H4 (cell line): ENCODE measurements around the gene AP3B2. TPM values are rescaled to one million over a fixed set of nuclear protein-coding genes. Genes with fewer than 3 reads are reported as not detected.
"Not testable (repeated sequence)": the region's sequence is repeated elsewhere in the genome, so short reads cannot be mapped to it uniquely, and the experiment has no call there.

Experiments
- DNase-seq: peaks from one replicate; pipeline ENCODE4 v3.0.0-alpha.2; 2015; ENCODE audit warnings: low spot score
- total RNA-seq: library from RNA; depleted of rRNA; stranded (reverse); fragments of >200 nt; shearing (Covaris generic); gene quantifications from 2 replicates; pipeline ENCODE4 v1.2.3, GENCODE V29; 2014

AP3B2 gene
- total RNA-seq, 1 experiment from 2014 or later, result 0.14 TPM

DNA sequence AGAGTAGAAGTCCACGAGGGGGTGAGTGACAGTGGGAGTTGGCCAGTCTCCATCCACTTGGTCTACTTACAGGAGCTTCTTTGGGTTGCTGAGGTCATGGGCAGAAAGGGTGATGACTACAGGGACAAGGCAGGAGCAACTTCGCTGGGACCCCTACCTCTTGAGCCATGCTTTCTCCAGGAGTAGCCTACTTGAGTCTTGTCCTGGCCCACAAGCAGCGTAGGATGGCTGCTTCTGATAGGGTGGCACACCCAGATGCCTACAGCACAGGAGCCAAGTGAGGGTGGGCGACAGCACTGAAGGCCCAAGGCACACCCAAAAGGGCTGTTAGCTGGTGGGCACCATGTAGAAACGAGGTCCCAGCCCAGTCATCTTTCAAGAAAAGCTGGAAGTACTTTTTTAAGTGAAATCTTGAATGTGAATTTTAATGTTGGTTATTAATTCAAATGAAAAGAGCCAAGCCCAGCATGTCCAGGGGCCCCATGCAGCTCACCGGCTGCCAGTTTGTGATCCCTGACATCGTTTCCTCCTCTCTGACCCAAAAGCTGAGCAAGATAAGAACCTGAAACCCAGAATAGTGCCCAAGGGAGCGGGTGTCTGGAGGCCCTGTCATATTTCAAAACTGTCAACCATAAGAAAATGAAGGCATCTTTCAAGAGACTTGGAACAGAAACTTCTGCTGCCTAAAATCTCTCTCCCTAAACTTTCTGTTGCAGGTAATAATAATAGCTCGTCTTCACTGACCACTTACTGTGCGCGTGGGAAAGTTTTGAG lies 60.3 kb downstream of the AP3B2 start:
- no peak for DNase-seq

- DNase-seq, result no peak
Observed at GRCh38 chr15:82648257-82649103, 61.2 kb downstream of the AP3B2 start.

- DNase-seq, result peak; percentile 17
Observed at GRCh38 chr15:82647835-82648256, 61.8 kb downstream of the AP3B2 start.

DNA sequence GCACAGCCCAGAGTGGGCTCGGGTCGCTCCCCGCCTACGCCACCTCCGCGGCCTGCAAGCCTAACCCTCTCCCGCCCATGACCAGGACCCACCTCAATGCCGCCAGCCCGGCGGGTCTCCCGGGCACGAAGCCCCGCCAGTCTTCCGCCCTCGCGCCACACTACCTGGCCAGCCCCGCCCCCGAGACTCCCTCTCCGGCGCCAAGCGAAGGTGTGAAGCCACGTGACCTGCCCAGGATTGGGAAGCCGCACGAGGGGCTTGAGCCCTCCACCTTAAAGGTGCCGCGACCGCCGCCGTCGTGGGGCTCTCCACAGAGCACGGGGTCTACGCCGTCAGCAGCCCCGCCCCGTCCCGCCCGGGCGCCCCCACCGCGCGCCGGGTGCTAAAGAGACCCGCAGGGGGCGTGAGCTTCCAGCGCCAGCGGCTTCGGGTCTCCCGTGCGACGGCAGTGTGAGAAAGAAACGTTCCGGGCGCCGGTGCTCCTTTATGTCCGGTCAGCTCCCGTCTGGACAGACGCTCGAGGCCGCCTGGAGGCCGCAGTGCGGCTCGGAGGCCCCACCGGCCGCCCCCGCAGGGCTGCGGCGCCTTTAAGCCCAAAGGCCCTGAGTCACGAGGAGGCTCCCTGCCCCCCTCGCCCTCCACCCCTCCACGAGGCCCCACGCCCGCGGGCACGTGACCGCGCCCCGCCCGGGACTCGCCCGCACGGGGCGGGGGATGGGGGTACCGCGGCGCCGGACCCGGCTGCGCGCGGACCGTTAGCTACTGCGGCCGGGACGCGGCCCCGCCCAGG lies 62.4 kb downstream of the AP3B2 start, which contains the start of gene CPEB1:
CPEB1 (minus strand) TSS at position 319 of the 790 bp plus-strand sequence. CDS start 18,904 bp downstream, outside the sequence.
- peak; percentile 35 for DNase-seq

DNA sequence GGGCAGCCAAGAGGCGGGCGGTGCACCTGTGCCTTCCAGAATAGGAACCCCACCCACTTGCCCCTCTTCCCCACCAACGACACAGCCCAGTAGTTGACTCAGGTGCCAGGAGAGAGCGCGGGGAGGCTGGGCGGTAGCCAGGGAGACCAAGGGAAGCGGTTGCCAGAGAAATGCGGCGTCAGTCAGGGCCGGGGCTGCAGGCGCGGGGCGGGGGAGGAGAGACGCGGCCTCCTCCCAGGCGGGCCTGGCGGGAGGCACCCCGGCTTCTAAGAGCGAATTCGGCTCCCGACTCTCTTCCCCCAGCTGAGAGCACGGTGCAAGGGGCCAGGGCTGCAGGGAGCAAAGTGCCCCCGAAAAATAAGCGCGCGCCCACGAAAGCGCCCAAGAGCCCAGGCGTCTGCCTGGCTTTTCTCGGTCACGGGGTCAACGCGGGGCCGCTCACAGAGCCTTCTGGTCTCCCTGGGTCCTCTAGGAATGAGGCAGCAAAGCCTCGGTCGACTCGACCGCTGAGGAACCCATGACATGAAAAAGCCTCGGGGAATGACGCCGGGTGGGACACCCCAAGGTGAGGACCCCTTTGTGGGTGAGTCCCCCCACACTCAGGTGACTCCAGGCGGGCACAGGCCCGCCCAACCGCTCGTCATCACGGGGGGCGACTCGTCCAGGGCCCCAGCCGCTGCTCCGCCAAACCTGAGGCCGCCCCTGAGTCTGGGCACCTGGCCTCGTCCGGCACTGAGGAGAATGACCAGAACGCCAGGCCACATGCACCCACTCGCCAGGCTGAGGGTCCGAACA lies 63.2 kb downstream of the AP3B2 start:
- DNase-seq, result no peak

GRCh38 chr15:82644967-82645852 lies 64.5 kb downstream of the AP3B2 start:
- not testable (repeated sequence) for DNase-seq

DNA sequence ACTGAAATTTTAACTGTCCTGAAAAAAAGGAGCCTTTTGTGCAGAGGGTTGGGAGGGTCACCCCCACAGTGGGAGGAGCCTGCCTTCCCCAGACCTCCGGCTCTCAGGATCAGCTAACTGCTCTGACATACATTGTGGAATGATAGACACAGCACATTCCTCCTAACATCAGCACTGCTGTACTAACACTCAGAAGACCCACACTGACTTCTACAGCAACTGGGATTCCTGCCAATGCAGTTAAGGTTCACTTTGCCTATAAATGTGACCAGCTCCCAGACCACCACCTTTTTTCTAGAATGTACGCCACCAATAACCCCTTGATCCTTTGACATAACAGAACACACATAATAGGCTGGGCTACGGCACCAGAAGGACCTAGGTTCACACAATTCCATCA lies 65.7 kb downstream of the AP3B2 start:
- DNase-seq, result peak; percentile 32

DNA sequence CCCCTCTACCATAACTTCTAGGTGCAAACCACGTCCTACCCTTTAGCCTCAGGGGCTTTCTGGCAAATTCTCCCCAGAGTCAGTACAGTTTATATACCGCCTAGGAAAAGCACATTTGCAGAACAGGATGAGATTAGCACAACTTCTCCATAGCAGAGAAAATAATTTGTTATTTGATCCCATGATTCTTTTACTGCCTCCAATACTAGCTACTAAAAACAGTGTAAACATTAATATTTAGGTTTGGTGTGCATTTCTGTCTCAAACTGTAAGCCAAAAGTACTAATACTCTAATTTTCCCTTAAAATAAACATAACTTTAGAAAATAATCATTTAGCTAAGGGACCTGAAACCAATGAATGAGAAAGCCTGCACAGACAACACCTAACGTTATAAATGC lies 67.0 kb downstream of the AP3B2 start:
- DNase-seq, result no peak

DNA sequence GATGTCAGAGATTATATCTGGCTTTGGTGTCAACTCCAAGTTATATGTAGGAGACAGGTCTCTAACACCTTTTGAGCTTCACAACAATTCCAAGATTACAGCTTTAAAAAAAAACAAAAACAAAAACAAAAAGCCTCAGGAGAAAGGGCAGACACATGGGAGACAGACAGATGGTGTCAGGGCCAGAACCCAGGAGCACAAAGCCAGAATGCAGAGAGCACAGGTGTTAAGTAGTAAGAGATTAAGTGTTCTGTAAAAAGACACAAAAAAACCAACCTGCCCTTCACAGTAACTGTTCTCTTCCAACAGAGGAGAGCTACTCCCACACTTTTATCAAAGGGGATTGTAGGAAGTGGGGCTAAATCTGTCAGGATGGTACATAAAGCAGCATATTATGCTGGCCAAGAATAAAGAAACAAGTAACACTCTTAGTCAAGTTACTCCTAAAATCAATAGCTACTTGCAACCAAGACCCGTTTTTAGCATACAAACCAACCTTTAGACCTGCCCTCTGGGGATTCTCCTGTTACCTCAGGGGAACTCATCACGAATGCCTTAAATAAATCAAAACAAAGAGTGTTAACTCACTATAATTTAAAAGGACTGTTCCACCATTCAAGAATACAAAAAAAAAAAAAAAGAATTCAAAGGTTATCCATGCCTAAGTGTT lies 68.4 kb downstream of the AP3B2 start:
- no peak for DNase-seq

GRCh38 chr15:82640672-82641071 lies 69.0 kb downstream of the AP3B2 start:
- no peak for DNase-seq

GRCh38 chr15:82635798-82636197 lies 73.9 kb downstream of the AP3B2 start:
- no peak for DNase-seq

- DNase-seq, result no peak
Observed at GRCh38 chr15:82630033-82630432, 79.6 kb downstream of the AP3B2 start.

- DNase-seq, result no peak
Observed at GRCh38 chr15:82625136-82625535, 84.5 kb downstream of the AP3B2 start.

DNA sequence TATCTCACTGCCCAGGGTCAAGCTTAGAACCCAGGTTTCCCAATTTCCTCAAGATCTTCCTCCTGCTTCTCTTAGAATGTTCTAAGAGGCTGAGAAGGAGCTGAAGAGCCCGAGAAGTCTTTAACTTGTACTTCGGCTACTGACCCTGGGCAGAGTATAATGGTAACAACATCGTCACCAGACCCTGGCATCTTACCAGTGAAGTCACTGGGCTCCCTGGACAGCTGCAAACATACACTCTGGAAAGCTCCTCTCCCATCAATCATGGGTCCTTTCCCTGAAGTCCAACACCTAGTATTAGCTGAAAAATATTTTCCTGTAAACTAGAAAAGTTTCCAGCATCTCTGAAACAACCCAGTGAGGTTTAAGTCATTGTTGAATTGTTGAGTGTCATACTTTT lies 85.2 kb downstream of the AP3B2 start:
- no peak for DNase-seq

DNA sequence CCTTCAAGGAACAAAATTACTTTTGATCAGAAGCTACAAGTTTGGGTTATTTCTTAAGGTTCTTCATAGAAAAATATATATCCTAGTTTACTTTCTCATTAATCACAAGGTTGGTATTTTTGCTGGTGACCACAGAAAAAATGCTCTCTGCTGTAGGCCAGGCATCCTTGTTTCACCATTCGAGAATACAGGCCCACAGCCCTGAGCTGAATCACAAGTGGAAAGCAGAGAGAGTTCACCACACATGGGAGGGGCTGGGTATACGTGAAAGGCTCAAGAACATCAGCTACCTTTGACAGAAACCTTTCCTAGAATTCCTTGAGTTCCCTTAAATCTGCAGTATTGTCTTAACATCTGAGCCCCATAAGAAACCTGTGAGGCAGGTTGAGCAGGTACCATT lies 85.7 kb downstream of the AP3B2 start:
- no peak for DNase-seq

GRCh38 chr15:82621970-82622369 lies 87.7 kb downstream of the AP3B2 start:
- DNase-seq, result no peak

DNA sequence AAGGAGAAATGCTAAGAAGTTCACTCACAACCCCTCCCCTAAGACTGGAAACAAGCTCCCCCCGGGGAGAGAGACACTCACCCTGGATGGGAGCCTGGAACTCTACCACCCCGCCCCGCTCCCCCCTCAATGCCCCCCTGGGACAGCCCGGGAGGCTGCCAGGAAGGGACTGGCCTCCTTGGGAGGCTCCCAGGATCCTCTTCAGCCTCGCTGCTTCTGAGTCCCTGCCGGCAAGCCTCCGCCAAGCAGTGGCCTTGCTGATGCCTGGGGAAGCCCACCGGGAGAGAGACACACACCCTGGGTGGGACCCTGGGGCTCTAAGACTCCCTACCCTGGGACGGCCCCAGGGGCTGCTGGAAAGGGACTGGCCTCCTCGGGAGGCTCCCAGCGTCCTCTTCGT lies 95.9 kb downstream of the AP3B2 start:
- DNase-seq, result no peak

DNA sequence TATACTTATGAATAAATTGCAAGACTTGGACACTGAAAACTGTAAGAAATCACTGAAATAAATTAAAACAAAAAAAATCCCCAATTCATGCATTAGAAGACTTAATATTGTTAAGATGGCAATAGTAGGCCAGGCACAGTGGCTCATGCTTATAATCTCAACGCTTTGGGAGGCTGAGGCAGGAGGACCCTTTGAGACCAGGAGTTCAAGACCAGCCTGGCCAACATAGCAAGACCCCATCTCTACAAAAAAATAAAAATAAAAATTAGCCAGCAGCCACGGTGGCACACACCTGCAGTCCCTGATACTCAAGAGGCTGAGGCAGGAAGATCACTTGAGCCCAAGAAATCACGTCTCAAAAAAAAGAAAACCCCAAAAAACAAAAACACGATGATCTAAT lies 98.3 kb downstream of the AP3B2 start:
- DNase-seq, result no peak
